HCT116 (cell line): Measurements from ENCODE around the gene SPATA16. TPM values are rescaled to one million over a fixed set of nuclear protein-coding genes. Genes with fewer than 3 reads are reported as not detected.
"Not testable (repeated sequence)": the region's sequence is repeated elsewhere in the genome, so short reads cannot be mapped to it uniquely, and the experiment has no call there.

ENCODE experiments used
- ATAC-seq: fragments of 200-7000 bp; cut with Tn5 transposase; 2 replicates; pipeline ENCODE4 v1.9.1; 2020; ENCODE audit warnings: mild to moderate bottlenecking, moderate library complexity
- BruUV-seq: library from RNA; stranded (reverse); fragments of 400-500 nt; replicated peaks from 2 replicates; lab custom pipeline; 2021; lab: Mats Ljungman, UMichigan
- CTCF ChIA-PET: fragments of 300-600 bp; sonication (Branson Sonifier 250); formaldehyde crosslinking; loops from one replicate; lab custom pipeline; 2021; ENCODE audit warnings: antibody characterized with exemption; lab: Charles Lee
- POLR2A ChIA-PET: fragments of 300-600, 350-600 bp; sonication (Branson Sonifier 250); formaldehyde crosslinking; loops from one replicate; lab custom pipeline; 2021; ENCODE audit warnings: antibody characterized with exemption; lab: Charles Lee
- RAD21 ChIA-PET, 2 experiments: fragments of 300-600 bp; sonication (Branson Sonifier 250); formaldehyde crosslinking; loops; one replicate each; lab custom pipeline; 2023; ENCODE audit warnings: low total read pairs in 2 of 2; ENCODE audit not compliant: uncharacterized antibody in 2 of 2, unreplicated experiment in 2 of 2, low non-redundant PET in 1 of 2; lab: Charles Lee
- DNase-seq: peaks from one replicate; pipeline ENCODE4 v3.0.0-alpha.2; 2010; ENCODE audit warnings: low read depth, low spot score
- H2AFZ ChIP-seq: fragments of 200-600 bp; shearing (Covaris generic), sonication (generic); 2 replicates; pipeline ENCODE4 v1.6.1; 2017; ENCODE audit warnings: low read depth, mixed run types, mixed read lengths, antibody characterized with exemption, low read length; ENCODE audit not compliant: poor library complexity, severe bottlenecking
- H3K27ac ChIP-seq: 2 replicates; pipeline ENCODE4 v1.5.1; 2012; ENCODE audit warnings: low read depth, low read length
- H3K27me3 ChIP-seq: fragments of 200-600 bp; sonication (generic); 2 replicates; pipeline ENCODE4 v1.6.1; 2016; ENCODE audit warnings: mixed run types, low read length, mixed read lengths; ENCODE audit not compliant: insufficient read depth
- H3K36me3 ChIP-seq, 2 experiments: fragments of 200-500 bp in 1 of 2; fragments of 200-600 bp in 1 of 2; sonication (Bioruptor generic) in 1 of 2; sonication (generic) in 1 of 2; 2 replicates each; pipeline versions ENCODE4 v1.5.1 to v1.6.1; 2014 to 2016; ENCODE audit warnings: low read length in 2 of 2, inconsistent platforms in 1 of 2, mixed read lengths in 1 of 2, mixed run types in 1 of 2; ENCODE audit not compliant: insufficient read depth in 2 of 2, control insufficient read depth in 1 of 2
- H3K4me1 ChIP-seq, 2 experiments: fragments of 200-600 bp in 1 of 2; sonication (generic) in 1 of 2; 2 replicates each; pipeline versions ENCODE4 v1.5.1 to v1.6.1; 2012 to 2017; ENCODE audit warnings: low read length in 2 of 2, inconsistent platforms in 1 of 2, mild to moderate bottlenecking in 1 of 2, mixed read lengths in 1 of 2, mixed run types in 1 of 2, moderate library complexity in 1 of 2; ENCODE audit not compliant: insufficient read depth in 2 of 2, control insufficient read depth in 1 of 2
- H3K4me2 ChIP-seq: fragments of 200-600 bp; sonication (generic); 2 replicates; pipeline ENCODE4 v1.6.1; 2017; ENCODE audit warnings: mixed run types, low read length, mixed read lengths
- H3K4me3 ChIP-seq, 2 experiments: fragments of 200-600 bp in 1 of 2; sonication (generic) in 1 of 2; replicated peaks in 1 of 2; 2 replicates each; pipeline ENCODE4 v1.5.1; 2011 to 2016; ENCODE audit warnings: low read length in 2 of 2, control low read depth in 1 of 2, low read depth in 1 of 2, mild to moderate bottlenecking in 1 of 2, mixed read lengths in 1 of 2, mixed run types in 1 of 2
- H3K79me2 ChIP-seq: fragments of 200-600 bp; sonication (generic); 2 replicates; pipeline ENCODE4 v1.6.1; 2017; ENCODE audit warnings: mild to moderate bottlenecking, mixed run types, low read length, moderate library complexity, mixed read lengths; ENCODE audit not compliant: insufficient read depth
- H3K9ac ChIP-seq: fragments of 200-600 bp; sonication (generic); 2 replicates; pipeline ENCODE4 v1.6.1; 2016; ENCODE audit warnings: low read length, mixed read lengths
- H3K9me2 ChIP-seq: fragments of 200-600 bp; sonication (generic), shearing (Covaris generic); 2 replicates; pipeline ENCODE4 v1.6.1; 2017; ENCODE audit warnings: mixed run types, mild to moderate bottlenecking, moderate library complexity; ENCODE audit not compliant: insufficient read depth
- H3K9me3 ChIP-seq, 2 experiments: fragments of 200-500 bp in 1 of 2; fragments of 200-600 bp in 1 of 2; sonication (Bioruptor generic) in 1 of 2; sonication (generic) in 1 of 2; 2 replicates each; pipeline ENCODE4 v1.6.1; 2014 to 2017; ENCODE audit warnings: low read length in 2 of 2, mixed read lengths in 2 of 2, inconsistent platforms in 1 of 2, low read depth in 1 of 2, mild to moderate bottlenecking in 1 of 2, mixed run types in 1 of 2, moderate library complexity in 1 of 2; ENCODE audit not compliant: control insufficient read depth in 1 of 2, insufficient read depth in 1 of 2
- H4K20me1 ChIP-seq: fragments of 200-600 bp; sonication (generic), shearing (Covaris generic); 2 replicates; pipeline ENCODE4 v1.6.1; 2017; ENCODE audit warnings: mixed run types, mild to moderate bottlenecking, moderate library complexity; ENCODE audit not compliant: insufficient read depth
- ELF1 ChIP-seq: IDR thresholded peaks from 2 replicates; pipeline ENCODE4 v1.6.1; 2012; ENCODE audit warnings: low read depth, borderline replicate concordance
- FOSL1 ChIP-seq: IDR thresholded peaks from 2 replicates; pipeline ENCODE4 v1.6.1; 2012; ENCODE audit warnings: low read depth
- RAD21 ChIP-seq: IDR thresholded peaks from 2 replicates; pipeline ENCODE4 v1.6.1; 2012; ENCODE audit warnings: low read depth, mild to moderate bottlenecking
- SIN3A ChIP-seq: IDR thresholded peaks from 2 replicates; pipeline ENCODE4 v1.6.1; 2012; ENCODE audit warnings: low read depth
- ZNF274 ChIP-seq: fragments of 200-500 bp; sonication (Bioruptor generic); IDR thresholded peaks from 2 replicates; pipeline ENCODE4 v1.6.1; 2014; ENCODE audit warnings: mild to moderate bottlenecking, low read depth, low read length, inconsistent platforms
- intact Hi-C: fragments of 100-400 bp; cut with micrococcal nuclease; formaldehyde crosslinking; loops from 2 replicates; pipeline ENCODE4 v1.10.0; 2022
- total RNA-seq: library from RNA; stranded (reverse); gene quantifications from one replicate; pipeline ENCODE4 v1.2.1, GENCODE V29; 2021; ENCODE audit not compliant: unreplicated experiment

Gene SPATA16
- total RNA-seq, 1 experiment from 2014 or later = not detected

DNA sequence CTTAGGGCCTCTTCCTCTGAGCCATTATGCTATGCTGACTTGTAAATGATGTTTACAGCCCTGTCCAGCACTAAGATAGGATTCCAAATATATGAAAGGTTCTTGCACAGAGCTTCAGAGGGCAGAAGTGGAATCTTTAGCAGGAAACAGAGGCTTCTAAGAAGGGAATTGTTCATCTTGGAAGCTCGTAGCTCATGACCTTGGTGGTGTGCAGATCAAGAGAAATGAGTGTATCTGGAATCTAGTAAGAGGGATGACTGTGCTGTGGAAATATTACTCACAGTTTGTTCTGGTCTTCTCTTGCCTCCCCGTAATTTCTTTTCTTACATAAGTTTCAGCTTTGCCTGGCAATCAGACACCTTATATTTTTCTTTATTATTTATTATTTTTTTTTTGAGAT is 175.8 kb downstream of the SPATA16 start:
- H4K20me1 ChIP-seq = no peaks in the 10 kb centered on the region; the same call in 1 of the 2 replicates
- no peaks in the 10 kb centered on the region for H3K9me2 ChIP-seq
- CTCF ChIA-PET = no interaction called here
- POLR2A ChIA-PET = no interaction called here
- no peak overlapping the region for H3K27ac ChIP-seq
- RAD21 ChIA-PET = no interaction called here
- intact Hi-C loops = no loop called here
- ATAC-seq (no peak), DNase-seq (no peak)
- H3K36me3 ChIP-seq = no peaks in the 10 kb centered on the region
- no peak overlapping the region for H2AFZ ChIP-seq
- BruUV-seq = no TSS peak
- no peaks in the 10 kb centered on the region for H3K4me1 ChIP-seq
- H3K9ac ChIP-seq = no peak overlapping the region
- H3K9me3 ChIP-seq = no peaks in the 10 kb centered on the region
- no peaks in the 10 kb centered on the region for H3K79me2 ChIP-seq
- no peak overlapping the region for H3K4me3 ChIP-seq
- TF ChIP-seq ZNF274 = no peak
- no peak for TF ChIP-seq ELF1
- TF ChIP-seq RAD21 = no peak
- TF ChIP-seq FOSL1 = no peak
- TF ChIP-seq SIN3A = no peak
- no peaks in the 10 kb centered on the region for H3K27me3 ChIP-seq
- no peak overlapping the region for H3K4me2 ChIP-seq

DNA sequence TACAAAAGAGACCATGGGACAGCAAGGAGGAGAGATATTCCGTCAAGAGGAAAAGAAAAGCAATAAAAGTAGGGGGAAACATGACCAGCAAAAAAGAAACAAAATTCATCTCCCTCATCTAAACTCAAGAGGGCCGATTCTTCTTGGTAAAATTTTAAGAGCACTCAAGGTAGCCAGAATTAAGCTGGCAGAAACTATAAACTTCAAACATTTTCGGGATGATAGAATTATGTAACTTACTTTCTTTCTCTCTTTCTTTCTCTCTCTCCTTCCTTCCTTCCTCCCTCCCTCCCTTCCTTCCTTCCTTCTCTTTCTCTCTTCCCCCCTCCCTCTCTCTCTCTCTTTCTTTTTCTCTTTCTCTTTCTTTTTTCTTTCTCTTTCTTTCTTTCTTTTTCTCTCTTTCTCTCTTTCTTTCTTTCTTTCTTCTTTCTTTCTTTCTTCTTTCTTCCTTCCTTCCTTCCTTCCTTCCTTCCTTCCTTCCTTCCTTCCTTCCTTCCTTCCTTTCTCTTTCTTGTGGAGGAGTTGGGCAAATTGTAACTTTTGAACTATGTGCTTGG is 180.3 kb downstream of the SPATA16 start:
- H2AFZ ChIP-seq, H4K20me1 ChIP-seq, CTCF ChIA-PET, H3K4me3 ChIP-seq, H3K27me3 ChIP-seq, BruUV-seq, RAD21 ChIA-PET, H3K4me2 ChIP-seq, DNase-seq, H3K79me2 ChIP-seq, H3K9me2 ChIP-seq, H3K9ac ChIP-seq, H3K36me3 ChIP-seq, ATAC-seq, H3K9me3 ChIP-seq, POLR2A ChIA-PET, intact Hi-C loops, H3K4me1 ChIP-seq, H3K27ac ChIP-seq: not testable (repeated sequence)
